Duodenal mucosa (tissue), 2 donors: ENCODE data around the gene CAPN10.

Experiments used
- H3K27ac ChIP-seq: one replicate; pipeline ENCODE4 v1.7.0; 2013; ENCODE audit warnings: low read depth, low read length
- H3K27me3 ChIP-seq, 2 donors: one replicate each; pipeline ENCODE4 v1.7.0; 2013; ENCODE audit warnings: low read length in 2 of 2, control low read depth in 1 of 2; ENCODE audit not compliant: insufficient read depth in 2 of 2, control insufficient read depth in 1 of 2
- H3K36me3 ChIP-seq, 2 donors: one replicate each; pipeline ENCODE4 v1.7.0; 2013; ENCODE audit warnings: low read length in 2 of 2, control low read depth in 1 of 2; ENCODE audit not compliant: insufficient read depth in 2 of 2, control insufficient read depth in 1 of 2
- H3K4me1 ChIP-seq, 2 donors: one replicate each; pipeline ENCODE4 v1.7.0; 2013; ENCODE audit warnings: low read length in 2 of 2, control low read depth in 1 of 2; ENCODE audit not compliant: insufficient read depth in 2 of 2, control insufficient read depth in 1 of 2
- H3K4me3 ChIP-seq, 2 donors: one replicate each; pipeline ENCODE4 v1.7.0; 2013; ENCODE audit warnings: low read length in 2 of 2, low read depth in 1 of 2
- H3K9ac ChIP-seq, 2 donors: one replicate each; pipeline ENCODE4 v1.7.0; 2013; ENCODE audit warnings: low read length in 2 of 2, low read depth in 1 of 2
- H3K9me3 ChIP-seq, 2 donors: one replicate each; pipeline ENCODE4 v1.7.0; 2013; ENCODE audit warnings: low read length in 2 of 2, control low read depth in 1 of 2; ENCODE audit not compliant: control insufficient read depth in 1 of 2

CAPN10 gene

GRCh38 chr2:240590681-240591111, 4.2 kb downstream of the CAPN10 start:
- Histone ChIP-seq H3K27me3 (no peaks in the 10 kb centered on the region), H3K9me3 (no peaks in the 10 kb centered on the region), H3K27ac (no peak overlapping the region), H3K36me3 (peaks cover 20 to 48% of the 10 kb centered on the region in 2 donors), H3K4me1 (peaks cover 18 to 23% of the 10 kb centered on the region in 2 donors), H3K9ac (no peak overlapping the region), H3K4me3 (no peak overlapping the region)

GRCh38 chr2:240591226-240591625, 4.7 kb downstream of the CAPN10 start:
- peaks cover 18 to 22% of the 10 kb centered on the region in 2 donors for H3K4me1 ChIP-seq
- H3K36me3 ChIP-seq: peaks cover 20 to 53% of the 10 kb centered on the region in 2 donors

GRCh38 chr2:240591784-240592183, 5.2 kb downstream of the CAPN10 start:
- H3K4me1 ChIP-seq: peaks cover 18 to 22% of the 10 kb centered on the region in 2 donors
- H3K9ac ChIP-seq: no peak overlapping the region
- H3K27me3 ChIP-seq: no peaks in the 10 kb centered on the region
- peaks cover 20 to 55% of the 10 kb centered on the region in 2 donors for H3K36me3 ChIP-seq
- H3K27ac ChIP-seq: no peak overlapping the region
- H3K4me3 ChIP-seq: no peak overlapping the region
- no peaks in the 10 kb centered on the region for H3K9me3 ChIP-seq

More at GRCh38 chr2:240591226-240591625, 4.7 kb downstream of the CAPN10 start:
- no peak overlapping the region for H3K27ac ChIP-seq
- H3K4me3 ChIP-seq: no peak overlapping the region
- H3K9me3 ChIP-seq: no peaks in the 10 kb centered on the region
- H3K27me3 ChIP-seq: no peaks in the 10 kb centered on the region
- H3K9ac ChIP-seq: no peak overlapping the region

GRCh38 chr2:240593026-240593702, 6.6 kb downstream of the CAPN10 start:
- Histone ChIP-seq H3K27ac (no peak overlapping the region), H3K36me3 (peaks cover 24 to 61% of the 10 kb centered on the region in 2 donors)

GRCh38 chr2:240593703-240594451, 7.3 kb downstream of the CAPN10 start:
- H3K27ac ChIP-seq: no peak overlapping the region

More at GRCh38 chr2:240593026-240593702, 6.6 kb downstream of the CAPN10 start:
- no peaks in the 10 kb centered on the region for H3K9me3 ChIP-seq
- H3K27me3 ChIP-seq: no peaks in the 10 kb centered on the region
- no peak overlapping the region for H3K9ac ChIP-seq
- H3K4me3 ChIP-seq: no peak overlapping the region
- peaks cover 7 to 10% of the 10 kb centered on the region in 2 donors for H3K4me1 ChIP-seq

GRCh38 chr2:240594511-240595380, 8.2 kb downstream of the CAPN10 start:
- no peak overlapping the region for H3K9ac ChIP-seq
- H3K4me3 ChIP-seq: no peak overlapping the region
- H3K9me3 ChIP-seq: no peaks in the 10 kb centered on the region
- H3K4me1 ChIP-seq: no peaks in the 10 kb centered on the region
- H3K36me3 ChIP-seq: peaks cover 28 to 68% of the 10 kb centered on the region in 2 donors
- no peaks in the 10 kb centered on the region for H3K27me3 ChIP-seq
- no peak overlapping the region for H3K27ac ChIP-seq

More at GRCh38 chr2:240593703-240594451, 7.3 kb downstream of the CAPN10 start:
- Histone ChIP-seq H3K36me3 (peaks cover 28 to 66% of the 10 kb centered on the region in 2 donors), H3K9me3 (no peaks in the 10 kb centered on the region), H3K27me3 (no peaks in the 10 kb centered on the region), H3K9ac (no peak overlapping the region), H3K4me1 (peaks cover under 1 to 3% of the 10 kb centered on the region in 2 donors), H3K4me3 (no peak overlapping the region)

- Histone ChIP-seq H3K36me3 (peaks cover 22 to 67% of the 10 kb centered on the region in 2 donors), H3K27ac (no peak overlapping the region), H3K9ac (no peak overlapping the region), H3K9me3 (no peaks in the 10 kb centered on the region), H3K4me1 (no peaks in the 10 kb centered on the region), H3K4me3 (no peak overlapping the region), H3K27me3 (no peaks in the 10 kb centered on the region)
These were observed 9.0 kb downstream of the CAPN10 start for GRCh38 chr2:240595381-240596079.

- Histone ChIP-seq H3K4me1 (no peaks in the 10 kb centered on the region), H3K36me3 (peaks cover 22 to 66% of the 10 kb centered on the region in 2 donors), H3K27me3 (no peaks in the 10 kb centered on the region), H3K27ac (no peak overlapping the region), H3K9ac (no peak overlapping the region), H3K9me3 (no peaks in the 10 kb centered on the region), H3K4me3 (no peak overlapping the region)
These were observed 9.5 kb downstream of the CAPN10 start for GRCh38 chr2:240596080-240596460.

- no peaks in the 10 kb centered on the region for H3K27me3 ChIP-seq
- peaks cover 21 to 62% of the 10 kb centered on the region in 2 donors for H3K36me3 ChIP-seq
- no peak overlapping the region for H3K9ac ChIP-seq
- no peaks in the 10 kb centered on the region for H3K4me1 ChIP-seq
- H3K9me3 ChIP-seq: no peaks in the 10 kb centered on the region
- no peak overlapping the region for H3K27ac ChIP-seq
- no peak overlapping the region for H3K4me3 ChIP-seq
These were observed 10.0 kb downstream of the CAPN10 start for GRCh38 chr2:240596491-240596931.
